Vagina (tissue), 2 donors: Measurements from ENCODE around the gene TSEN15. TPM values are rescaled to one million over a fixed set of nuclear protein-coding genes. Genes with fewer than 3 reads are reported as not detected.
A peak's percentile ranks its signal among the peaks of the same experiment; 100 is the strongest.

Source experiments
- DNase-seq, 2 donors: peaks; one replicate each; pipeline ENCODE4 v3.0.0-alpha.2; 2017; ENCODE audit errors: extremely low spot score in 2 of 2
- H3K27ac ChIP-seq: fragments of 200-600 bp; sonication (generic); one replicate; pipeline ENCODE4 v1.5.1; 2019
- H3K27me3 ChIP-seq: fragments of 200-600 bp; sonication (generic); one replicate; pipeline ENCODE4 v1.5.1; 2019
- H3K36me3 ChIP-seq, 2 donors: fragments of 200-600 bp; sonication (generic); one replicate each; pipeline ENCODE4 v1.5.1; 2017 to 2019
- H3K4me1 ChIP-seq: fragments of 200-600 bp; sonication (generic); one replicate; pipeline ENCODE4 v1.5.1; 2019
- H3K4me3 ChIP-seq, 2 donors: fragments of 200-600 bp; sonication (generic); 1 replicate in 1 of 2; 2 replicates in 1 of 2; pipeline ENCODE4 v1.5.1; 2016 to 2019
- H3K9me3 ChIP-seq: fragments of 200-600 bp; sonication (generic); one replicate; pipeline ENCODE4 v1.5.1; 2019
- CTCF ChIP-seq, 3 experiments: fragments of 450-650 bp in 2 of 3; fragments of 200-600 bp in 1 of 3; sonication (generic) in 1 of 3; IDR thresholded peaks; one replicate each; pipeline ENCODE4 v1.5.1; 2017 to 2019; ENCODE audit warnings: antibody characterized with exemption in 3 of 3, mild to moderate bottlenecking in 2 of 3, moderate library complexity in 2 of 3
- POLR2A ChIP-seq, 2 donors: fragments of 450-650 bp; IDR thresholded peaks; one replicate each; pipeline ENCODE4 v1.6.1; 2017; ENCODE audit warnings: antibody characterized with exemption in 2 of 2, mild to moderate bottlenecking in 2 of 2, moderate library complexity in 2 of 2
- POLR2AphosphoS5 ChIP-seq, 2 donors: sonication (generic); formaldehyde crosslinking; IDR thresholded peaks; one replicate each; pipeline ENCODE4 v1.9.0; 2017; ENCODE audit warnings: antibody characterized with exemption in 2 of 2, mild to moderate bottlenecking in 2 of 2, low read depth in 1 of 2; ENCODE audit not compliant: insufficient read depth in 1 of 2
- intact Hi-C: fragments of 100-400 bp; cut with DNase I; formaldehyde crosslinking; loops from one replicate; pipeline ENCODE4 v1.15.1; 2023
- total RNA-seq: library from RNA; depleted of rRNA; stranded (reverse); fragments of >200 nt; gene quantifications from one replicate; pipeline ENCODE4 v1.2.3, GENCODE V29; 2016

The TSEN15 gene
- total RNA-seq = 18.4 TPM

GRCh38 chr1:184051485-184052193, at the start of gene TSEN15:
TSEN15 (plus strand) TSS chr1:184051730; CDS start chr1:184051756, 26 bp downstream.
- peak within 1 kb of the TSS; percentile 79 for H3K27ac ChIP-seq
- intact Hi-C loops = no loop called here
- H3K4me3 ChIP-seq = peak within 1 kb of the TSS; percentile 88 to 93
- H3K36me3 ChIP-seq = no peaks in the 10 kb centered on the region
- H3K27me3 ChIP-seq = no peaks in the 10 kb centered on the region
- TF ChIP-seq POLR2AphosphoS5 (IDR thresholded peaks at IDR 0.05; ENCODE audit: insufficient read depth in 1 of 2, low read depth in 1 of 2) (peak in 1 of 2 donors; percentile 62), CTCF (IDR thresholded peaks at IDR 0.05) (no peak), POLR2A (IDR thresholded peaks at IDR 0.05) (no peak)
- DNase-seq = no peak
- H3K9me3 ChIP-seq = no peaks in the 10 kb centered on the region
- peaks cover 30% of the 10 kb centered on the region for H3K4me1 ChIP-seq

DNA sequence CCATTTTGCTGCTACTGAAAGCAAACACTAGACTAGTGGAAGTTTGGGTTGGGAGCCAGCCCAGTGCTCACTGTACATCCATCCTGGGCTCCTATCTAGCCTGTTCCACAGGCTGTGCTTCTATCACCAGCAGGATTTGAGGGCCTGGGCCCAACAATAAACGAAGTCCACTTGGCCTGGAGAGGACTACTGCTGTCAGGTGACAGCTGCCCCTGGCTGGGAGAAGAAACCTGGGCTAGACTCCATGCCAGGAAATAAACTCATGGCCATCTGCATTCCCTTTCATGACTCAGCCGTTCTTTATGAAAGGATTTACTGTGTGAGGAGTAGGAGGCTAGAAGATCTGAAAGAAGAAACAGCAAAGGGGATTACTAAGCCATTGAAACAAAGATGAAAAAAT, 49.5 kb upstream of the TSEN15 start:
- no peaks in the 10 kb centered on the region for H3K27me3 ChIP-seq
- intact Hi-C loops = no loop called here
- no peak for DNase-seq
- no peaks in the 10 kb centered on the region for H3K9me3 ChIP-seq
- H3K4me3 ChIP-seq = no peak overlapping the region
- no peaks in the 10 kb centered on the region for H3K36me3 ChIP-seq
- H3K4me1 ChIP-seq = no peaks in the 10 kb centered on the region
- no peak overlapping the region for H3K27ac ChIP-seq
- no peak for TF ChIP-seq CTCF (IDR thresholded peaks at IDR 0.05)
- no peak for TF ChIP-seq POLR2A (IDR thresholded peaks at IDR 0.05)
- no peak for TF ChIP-seq POLR2AphosphoS5 (IDR thresholded peaks at IDR 0.05; ENCODE audit: insufficient read depth in 1 of 2, low read depth in 1 of 2)

GRCh38 chr1:184004935-184005334, 46.6 kb upstream of the TSEN15 start:
- Histone ChIP-seq H3K27ac (no peak overlapping the region), H3K36me3 (no peaks in the 10 kb centered on the region), H3K27me3 (no peaks in the 10 kb centered on the region), H3K4me3 (no peak overlapping the region), H3K9me3 (no peaks in the 10 kb centered on the region), H3K4me1 (no peaks in the 10 kb centered on the region)
- no peak for DNase-seq
- intact Hi-C loops = no loop called here
- TF ChIP-seq CTCF (IDR thresholded peaks at IDR 0.05) (no peak), POLR2AphosphoS5 (IDR thresholded peaks at IDR 0.05; ENCODE audit: insufficient read depth in 1 of 2, low read depth in 1 of 2) (no peak), POLR2A (IDR thresholded peaks at IDR 0.05) (no peak)

- no peak overlapping the region for H3K4me3 ChIP-seq
- no peaks in the 10 kb centered on the region for H3K9me3 ChIP-seq
- no peak overlapping the region for H3K27ac ChIP-seq
- no peaks in the 10 kb centered on the region for H3K36me3 ChIP-seq
- H3K27me3 ChIP-seq = no peaks in the 10 kb centered on the region
- TF ChIP-seq POLR2AphosphoS5 (IDR thresholded peaks at IDR 0.05; ENCODE audit: insufficient read depth in 1 of 2, low read depth in 1 of 2) = no peak
- TF ChIP-seq POLR2A (IDR thresholded peaks at IDR 0.05) = no peak
- no peak for TF ChIP-seq CTCF (IDR thresholded peaks at IDR 0.05)
- H3K4me1 ChIP-seq = no peaks in the 10 kb centered on the region
- intact Hi-C loops = no loop called here
- no peak for DNase-seq
Measured at GRCh38 chr1:184005506-184005905, 46.0 kb upstream of the TSEN15 start.

GRCh38 chr1:184010788-184011187, 40.7 kb upstream of the TSEN15 start:
- intact Hi-C loops = no loop called here
- DNase-seq = no peak
- Histone ChIP-seq H3K27me3 (no peaks in the 10 kb centered on the region), H3K4me3 (no peak overlapping the region), H3K4me1 (no peaks in the 10 kb centered on the region), H3K27ac (no peak overlapping the region), H3K9me3 (no peaks in the 10 kb centered on the region), H3K36me3 (no peaks in the 10 kb centered on the region)
- TF ChIP-seq POLR2AphosphoS5 (IDR thresholded peaks at IDR 0.05; ENCODE audit: insufficient read depth in 1 of 2, low read depth in 1 of 2) (no peak), POLR2A (IDR thresholded peaks at IDR 0.05) (no peak), CTCF (IDR thresholded peaks at IDR 0.05) (no peak)
